HepG2 (cell line): ENCODE measurements around the gene DNAJB11.

Experiments
- JUND ChIP-seq: sonication (generic); formaldehyde crosslinking; IDR thresholded peaks from 2 replicates; pipeline ENCODE4 v1.8.0; 2022; ENCODE audit warnings: mild to moderate bottlenecking, missing genetic modification reagents
- TRIM24 ChIP-seq: sonication (generic); formaldehyde crosslinking; IDR thresholded peaks from 2 replicates; pipeline ENCODE4 v1.8.0; 2022; ENCODE audit warnings: mild to moderate bottlenecking, missing genetic modification reagents
- TF ChIP-seq, protein P1 (sequence below): IDR thresholded peaks from 2 replicates; pipeline ENCODE4 v1.6.1; 2012; ENCODE audit warnings: inconsistent platforms
- TF ChIP-seq, protein P2 (sequence below): sonication (generic); formaldehyde crosslinking; IDR thresholded peaks from 2 replicates; pipeline ENCODE4 v1.4.0; 2020; ENCODE audit warnings: missing genetic modification reagents
- TF ChIP-seq, protein P3 (sequence below): sonication (generic); formaldehyde crosslinking; IDR thresholded peaks from 2 replicates; pipeline ENCODE4 v1.5.0; 2020; ENCODE audit warnings: mild to moderate bottlenecking, missing genetic modification reagents, moderate library complexity

DNA sequence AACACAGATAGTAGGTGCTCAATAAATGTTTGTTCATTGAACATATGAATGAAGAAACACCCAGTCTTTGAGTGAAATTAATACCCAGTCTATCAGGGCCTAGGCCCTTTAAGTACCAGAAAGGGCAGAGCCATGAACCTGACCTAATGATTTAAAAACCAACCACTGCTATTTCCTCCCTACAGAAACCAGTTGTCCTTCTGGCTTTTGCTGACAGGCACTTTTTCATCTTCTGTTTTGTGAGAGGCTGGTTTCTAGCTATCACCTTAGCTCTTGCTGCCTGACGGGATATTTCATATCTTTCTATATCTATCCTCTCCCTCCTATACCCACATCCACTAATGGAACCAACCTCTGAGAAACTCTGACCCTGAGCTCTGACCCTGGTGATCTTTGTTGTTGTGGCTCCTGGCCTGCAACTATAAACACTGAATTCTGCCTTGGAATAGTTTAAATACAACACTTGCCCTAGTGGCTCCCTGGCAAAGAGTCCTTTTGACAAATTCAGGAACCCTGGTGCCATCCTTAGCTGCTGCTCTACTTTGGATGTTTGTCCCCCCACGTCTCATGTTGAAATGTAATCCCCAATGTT is 38.2 kb downstream of the DNAJB11 start:
- TF ChIP-seq TRIM24 (CRISPR knock-in tag) (no peak), JUND (CRISPR knock-in tag) (no peak)
- TF ChIP-seq, protein P1, sequence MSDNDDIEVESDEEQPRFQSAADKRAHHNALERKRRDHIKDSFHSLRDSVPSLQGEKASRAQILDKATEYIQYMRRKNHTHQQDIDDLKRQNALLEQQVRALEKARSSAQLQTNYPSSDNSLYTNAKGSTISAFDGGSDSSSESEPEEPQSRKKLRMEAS, result no peak
- TF ChIP-seq, protein P2, sequence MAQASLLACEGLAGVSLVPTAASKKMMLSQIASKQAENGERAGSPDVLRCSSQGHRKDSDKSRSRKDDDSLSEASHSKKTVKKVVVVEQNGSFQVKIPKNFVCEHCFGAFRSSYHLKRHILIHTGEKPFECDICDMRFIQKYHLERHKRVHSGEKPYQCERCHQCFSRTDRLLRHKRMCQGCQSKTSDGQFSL (CRISPR knock-in tag), result no peak
- TF ChIP-seq, protein P3, sequence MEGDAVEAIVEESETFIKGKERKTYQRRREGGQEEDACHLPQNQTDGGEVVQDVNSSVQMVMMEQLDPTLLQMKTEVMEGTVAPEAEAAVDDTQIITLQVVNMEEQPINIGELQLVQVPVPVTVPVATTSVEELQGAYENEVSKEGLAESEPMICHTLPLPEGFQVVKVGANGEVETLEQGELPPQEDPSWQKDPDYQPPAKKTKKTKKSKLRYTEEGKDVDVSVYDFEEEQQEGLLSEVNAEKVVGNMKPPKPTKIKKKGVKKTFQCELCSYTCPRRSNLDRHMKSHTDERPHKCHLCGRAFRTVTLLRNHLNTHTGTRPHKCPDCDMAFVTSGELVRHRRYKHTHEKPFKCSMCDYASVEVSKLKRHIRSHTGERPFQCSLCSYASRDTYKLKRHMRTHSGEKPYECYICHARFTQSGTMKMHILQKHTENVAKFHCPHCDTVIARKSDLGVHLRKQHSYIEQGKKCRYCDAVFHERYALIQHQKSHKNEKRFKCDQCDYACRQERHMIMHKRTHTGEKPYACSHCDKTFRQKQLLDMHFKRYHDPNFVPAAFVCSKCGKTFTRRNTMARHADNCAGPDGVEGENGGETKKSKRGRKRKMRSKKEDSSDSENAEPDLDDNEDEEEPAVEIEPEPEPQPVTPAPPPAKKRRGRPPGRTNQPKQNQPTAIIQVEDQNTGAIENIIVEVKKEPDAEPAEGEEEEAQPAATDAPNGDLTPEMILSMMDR (CRISPR knock-in tag), result no peak
